Transverse colon (tissue), 4 donors: ENCODE results near the gene PAK4. TPM values are rescaled to one million over a fixed set of nuclear protein-coding genes. Genes with fewer than 3 reads are reported as not detected.
"Not testable (repeated sequence)": the region's sequence is repeated elsewhere in the genome, so short reads cannot be mapped to it uniquely, and the experiment has no call there.

Experiments used
- DNase-seq: peaks from one replicate; pipeline ENCODE4 v3.0.0-alpha.2; 2019
- H3K27ac ChIP-seq, 4 donors: fragments of 200-600 bp; sonication (generic); 2 replicates each; pipeline ENCODE4 v1.5.1; 2016 to 2018; ENCODE audit warnings: inconsistent platforms in 4 of 4
- H3K27me3 ChIP-seq: fragments of 200-600 bp; sonication (generic); 2 replicates; pipeline ENCODE4 v1.5.1; 2017; ENCODE audit warnings: inconsistent platforms
- H3K36me3 ChIP-seq, 4 donors: fragments of 200-600 bp; sonication (generic); 2 replicates each; pipeline ENCODE4 v1.5.1; 2017 to 2019; ENCODE audit warnings: inconsistent platforms in 4 of 4
- H3K4me1 ChIP-seq, 4 donors: fragments of 200-600 bp; sonication (generic); 2 replicates each; pipeline ENCODE4 v1.5.1; 2017 to 2020; ENCODE audit warnings: inconsistent platforms in 4 of 4
- H3K4me3 ChIP-seq, 4 donors: fragments of 200-600 bp; sonication (generic); 1 replicate in 1 of 4; 2 replicates in 3 of 4; pipeline versions ENCODE4 v1.5.1 to v1.6.1; 2017 to 2019; ENCODE audit warnings: inconsistent platforms in 4 of 4
- H3K9me3 ChIP-seq, 2 donors: fragments of 200-600 bp; sonication (generic); 2 replicates each; pipeline ENCODE4 v1.5.1; 2017 to 2019; ENCODE audit warnings: inconsistent platforms in 2 of 2
- EP300 ChIP-seq: sonication (generic); formaldehyde crosslinking; IDR thresholded peaks from one replicate; pipeline ENCODE4 v1.6.1; 2017; ENCODE audit warnings: antibody characterized with exemption, low read depth
- POLR2A ChIP-seq: fragments of 450-650 bp; IDR thresholded peaks from one replicate; pipeline ENCODE4 v1.6.1; 2016; ENCODE audit warnings: antibody characterized with exemption, mild to moderate bottlenecking, moderate library complexity
- POLR2AphosphoS5 ChIP-seq, 3 donors: sonication (generic); formaldehyde crosslinking; IDR thresholded peaks; one replicate each; pipeline ENCODE4 v1.6.1; 2016; ENCODE audit warnings: antibody characterized with exemption in 3 of 3
- WGBS, 2 donors: methylation state at CpG; one replicate each; pipeline ENCODE4 v1.1.5; 2018; ENCODE audit warnings: low coverage in 1 of 2; 5-methylcytosine and 5-hydroxymethylcytosine counted together
- in situ Hi-C, 4 donors: fragments of 200-750 bp; cut with MboI; loops; one replicate each; pipeline versions ENCODE4 v1.15.0 to v1.15.1; 2017; ENCODE audit warnings: low sequenced_read_pairs in 3 of 4, low pct_ligation_motif_present in 1 of 4, low pct_unique_long_range_greater_than_20kb in 1 of 4
- intact Hi-C: fragments of 100-400 bp; cut with DNase I; formaldehyde crosslinking; loops from one replicate; pipeline ENCODE4 v1.15.1; 2023; ENCODE audit warnings: low total_unique reads
- total RNA-seq, 4 donors: library from RNA; depleted of rRNA; stranded (reverse); fragments of >200 nt; gene quantifications; one replicate each; pipeline ENCODE4 v1.1.0, GENCODE V29; 2016
- TF ChIP-seq, protein P1 (sequence below), 5 experiments: fragments of 200-600 bp in 3 of 5; fragments of 450-650 bp in 2 of 5; sonication (generic) in 3 of 5; IDR thresholded peaks; 1 replicate in 2 of 5; 2 replicates in 3 of 5; pipeline ENCODE4 v1.5.1; 2016 to 2017; ENCODE audit warnings: antibody characterized with exemption in 5 of 5, inconsistent platforms in 3 of 5, mild to moderate bottlenecking in 2 of 5, moderate library complexity in 1 of 5

The PAK4 gene
- total RNA-seq, 4 donors from 2014 or later = 43.8 to 96.1 (median 63.2) TPM

DNA sequence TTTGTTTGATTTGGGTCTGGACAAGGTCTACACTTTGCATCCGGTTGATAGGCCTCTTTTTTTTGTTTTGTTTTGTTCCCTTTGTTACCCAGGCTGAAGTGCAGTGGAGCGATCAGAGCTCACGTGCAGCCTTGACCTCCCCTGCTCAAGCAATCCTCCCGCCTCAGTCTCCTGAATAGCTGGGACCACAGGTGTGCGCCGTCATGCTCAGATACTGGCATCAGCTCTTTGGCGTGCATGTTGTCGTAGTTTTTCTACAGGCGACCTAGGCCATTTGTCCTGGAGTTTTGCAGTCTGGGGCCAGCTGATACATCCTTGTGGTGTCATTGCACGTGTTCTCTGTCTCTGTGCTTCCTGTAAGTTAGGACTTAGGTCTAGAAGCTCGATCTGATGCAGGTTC lies 16.3 kb downstream of the PAK4 start:
- intact Hi-C loops = no loop called here
- DNase-seq = no peak

DNA sequence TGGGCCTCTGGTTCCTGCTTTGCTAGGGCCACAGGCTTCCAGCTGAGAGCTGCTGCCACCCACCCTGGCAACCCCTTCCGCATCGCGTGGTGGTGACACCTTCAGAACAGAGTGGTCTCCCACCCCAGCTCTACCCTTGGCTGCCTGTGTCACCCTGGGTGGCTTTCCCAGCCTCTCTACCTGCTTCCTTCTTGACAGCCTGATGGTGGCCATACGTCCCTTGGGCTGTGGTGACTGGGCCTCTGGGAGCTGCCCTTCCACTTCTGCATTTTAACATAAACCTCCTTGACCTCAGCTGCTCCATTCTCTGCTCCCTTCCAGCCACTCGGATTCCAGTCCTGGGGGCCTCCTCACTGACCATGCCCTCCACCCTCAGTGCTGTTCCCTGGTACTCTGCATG lies 17.0 kb downstream of the PAK4 start:
- Histone ChIP-seq H3K27me3 (no peaks in the 10 kb centered on the region), H3K9me3 (no peaks in the 10 kb centered on the region), H3K27ac (no peak overlapping the region), H3K4me1 (peaks cover 22 to 63% (median 46%) of the 10 kb centered on the region in 4 donors), H3K4me3 (no peak overlapping the region), H3K36me3 (no peaks in the 10 kb centered on the region)
- in situ Hi-C loops = no loop called here
- DNase-seq = no peak
- intact Hi-C loops = no loop called here
- WGBS, 2 donors = 94% methylated on average over 5 of the region's 5 CpGs; no CpG with 5 or more reads in 1 of the 2 donors
- TF ChIP-seq, protein P1, sequence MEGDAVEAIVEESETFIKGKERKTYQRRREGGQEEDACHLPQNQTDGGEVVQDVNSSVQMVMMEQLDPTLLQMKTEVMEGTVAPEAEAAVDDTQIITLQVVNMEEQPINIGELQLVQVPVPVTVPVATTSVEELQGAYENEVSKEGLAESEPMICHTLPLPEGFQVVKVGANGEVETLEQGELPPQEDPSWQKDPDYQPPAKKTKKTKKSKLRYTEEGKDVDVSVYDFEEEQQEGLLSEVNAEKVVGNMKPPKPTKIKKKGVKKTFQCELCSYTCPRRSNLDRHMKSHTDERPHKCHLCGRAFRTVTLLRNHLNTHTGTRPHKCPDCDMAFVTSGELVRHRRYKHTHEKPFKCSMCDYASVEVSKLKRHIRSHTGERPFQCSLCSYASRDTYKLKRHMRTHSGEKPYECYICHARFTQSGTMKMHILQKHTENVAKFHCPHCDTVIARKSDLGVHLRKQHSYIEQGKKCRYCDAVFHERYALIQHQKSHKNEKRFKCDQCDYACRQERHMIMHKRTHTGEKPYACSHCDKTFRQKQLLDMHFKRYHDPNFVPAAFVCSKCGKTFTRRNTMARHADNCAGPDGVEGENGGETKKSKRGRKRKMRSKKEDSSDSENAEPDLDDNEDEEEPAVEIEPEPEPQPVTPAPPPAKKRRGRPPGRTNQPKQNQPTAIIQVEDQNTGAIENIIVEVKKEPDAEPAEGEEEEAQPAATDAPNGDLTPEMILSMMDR (IDR thresholded peaks at IDR 0.05) = no peak
- TF ChIP-seq POLR2A (no peak), EP300 (no peak), POLR2AphosphoS5 (IDR thresholded peaks at IDR 0.05) (no peak)

More for the DNA sequence above, 16.3 kb downstream of the PAK4 start:
- Histone ChIP-seq H3K9me3 (no peaks in the 10 kb centered on the region), H3K4me3 (no peak overlapping the region), H3K36me3 (no peaks in the 10 kb centered on the region), H3K27ac (no peak overlapping the region), H3K4me1 (peaks cover 22 to 68% (median 49%) of the 10 kb centered on the region in 4 donors), H3K27me3 (no peaks in the 10 kb centered on the region)
- in situ Hi-C loops = no loop called here
- 74 to 100% methylated on average over 1 to 11 of the region's 11 CpGs for WGBS, 2 donors
- TF ChIP-seq POLR2A (no peak), EP300 (no peak), POLR2AphosphoS5 (IDR thresholded peaks at IDR 0.05) (no peak)
- TF ChIP-seq, protein P1 (IDR thresholded peaks at IDR 0.05) = no peak

DNA sequence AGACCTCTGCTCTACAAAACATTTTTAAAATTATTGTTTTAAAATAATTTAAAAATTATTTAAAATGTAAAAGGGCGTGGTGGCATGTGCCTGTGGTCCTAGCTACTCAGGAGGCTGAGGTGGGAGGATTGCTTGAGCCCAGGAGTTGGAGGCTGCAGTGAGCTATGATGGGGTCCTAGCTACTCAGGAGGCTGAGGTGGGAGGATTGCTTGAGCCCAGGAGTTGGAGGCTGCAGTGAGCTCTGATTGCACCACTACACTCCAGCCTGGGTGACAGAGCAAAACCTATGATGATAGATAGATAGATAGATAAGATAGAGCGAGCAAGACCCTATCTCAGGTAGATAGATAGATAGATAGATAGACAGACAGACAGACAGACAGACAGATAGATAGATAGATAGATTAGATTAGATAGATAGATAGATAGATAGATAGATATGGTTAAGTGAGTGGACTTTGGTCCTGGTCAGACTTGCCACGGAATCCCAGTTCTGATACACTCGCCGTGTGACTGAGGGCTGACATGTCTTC lies 18.2 kb downstream of the PAK4 start:
- H3K36me3 ChIP-seq, H3K27me3 ChIP-seq, in situ Hi-C loops, intact Hi-C loops, H3K9me3 ChIP-seq, DNase-seq: not testable (repeated sequence)
- WGBS, 2 donors = 60 to 66% methylated on average over 3 to 5 of the region's 5 CpGs
- peak overlapping the region; percentile 73 to 89 (median 87) for H3K27ac ChIP-seq
- H3K4me1 ChIP-seq = peaks cover 22 to 63% (median 42%) of the 10 kb centered on the region in 4 donors
- H3K4me3 ChIP-seq = peak overlapping the region in 1 of 4 donors; percentile 7

DNA sequence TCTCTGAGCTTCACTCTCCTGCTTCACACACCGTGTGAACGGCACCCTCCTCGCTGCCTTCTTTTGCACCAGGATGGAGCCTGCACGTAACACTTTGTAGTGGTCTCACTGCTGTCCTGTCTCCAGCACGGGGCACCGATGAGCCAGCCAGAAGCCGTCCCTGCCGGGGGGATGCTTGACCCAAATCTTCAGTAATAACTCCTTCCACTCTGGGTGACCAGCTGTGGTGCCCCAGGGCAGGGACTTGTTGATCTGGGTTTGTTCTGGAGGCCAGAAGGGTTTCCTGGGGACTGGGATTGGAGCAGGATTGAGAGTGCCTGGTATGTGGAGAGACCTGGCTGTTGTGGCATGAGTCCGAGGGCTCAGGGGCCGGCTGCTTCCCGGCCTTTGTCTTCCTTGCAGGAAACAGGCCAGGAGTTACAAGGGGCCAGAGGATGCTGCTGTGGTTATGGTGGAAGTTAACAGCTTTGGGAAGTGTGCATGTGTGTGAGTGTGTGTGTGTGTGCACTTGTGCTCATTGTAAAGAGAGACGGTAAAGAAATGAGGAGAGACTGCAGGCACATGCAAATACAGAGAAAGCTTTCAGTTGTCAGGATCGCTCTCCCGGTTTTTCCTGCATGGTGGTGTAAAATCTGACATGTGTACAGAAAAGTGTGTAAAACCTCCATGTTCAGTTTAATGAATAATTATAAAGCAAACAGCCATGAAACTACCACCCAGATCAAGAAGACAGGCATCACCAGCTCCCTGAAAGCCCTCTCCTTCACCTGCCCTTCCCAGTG lies 18.9 kb downstream of the PAK4 start:
- WGBS, 2 donors = 0 to 41% methylated on average over 1 to 14 of the region's 14 CpGs
- TF ChIP-seq EP300 = no peak
- TF ChIP-seq, protein P1 (IDR thresholded peaks at IDR 0.05) = no peak
- no peak for TF ChIP-seq POLR2AphosphoS5 (IDR thresholded peaks at IDR 0.05)
- TF ChIP-seq POLR2A = no peak
- intact Hi-C loops = no loop called here
- Histone ChIP-seq H3K9me3 (no peaks in the 10 kb centered on the region), H3K27me3 (no peaks in the 10 kb centered on the region), H3K4me3 (peak overlapping the region in 1 of 4 donors; percentile 7), H3K4me1 (peaks cover 22 to 59% (median 39%) of the 10 kb centered on the region in 4 donors), H3K36me3 (no peaks in the 10 kb centered on the region), H3K27ac (peak overlapping the region; percentile 73 to 89 (median 87))
- in situ Hi-C loops = no loop called here
- DNase-seq = no peak
